ENCODE data around the gene TCF7L2.

The TCF7L2 gene

GRCh38 chr10:113126229-113127201 lies 176.5 kb downstream of the TCF7L2 start:
- DNase-seq (peak; percentile 64), ATAC-seq (peak; percentile 98)

DNA sequence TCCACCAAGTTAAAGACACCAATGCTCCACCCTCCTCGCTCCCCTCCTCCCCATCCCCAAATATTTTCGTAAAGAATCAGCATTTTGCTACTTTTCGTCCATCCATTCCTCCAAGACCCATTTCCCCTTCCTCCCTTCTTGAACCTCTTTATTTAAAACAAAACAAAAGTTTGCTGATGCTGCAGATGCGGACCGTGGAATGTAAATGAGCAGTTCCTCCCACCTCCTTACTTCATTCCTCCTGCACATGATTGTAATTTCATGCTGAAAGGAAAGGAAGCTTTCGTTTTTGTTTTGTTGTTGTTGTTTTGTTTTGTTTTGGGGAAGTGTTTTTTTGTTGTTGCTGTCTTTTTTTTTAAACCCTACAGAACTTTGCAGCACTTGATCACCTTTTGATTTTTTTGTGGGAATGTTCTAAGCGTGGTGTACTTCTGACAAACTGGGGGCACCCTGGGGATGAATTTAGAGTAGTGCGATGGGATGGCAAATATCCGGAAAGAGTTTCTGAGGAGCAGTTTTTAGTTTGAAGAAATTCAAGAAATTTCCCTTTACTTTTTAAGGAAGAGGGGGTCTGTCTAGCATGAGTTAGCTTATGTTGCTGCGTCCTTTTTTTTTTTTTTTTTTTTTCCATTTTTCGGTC lies 177.3 kb downstream of the TCF7L2 start:
- no peak for ATAC-seq
- no peak for DNase-seq

- ATAC-seq (no peak), DNase-seq (no peak)
Measured at GRCh38 chr10:113127901-113128283, 177.8 kb downstream of the TCF7L2 start.

- DNase-seq (no peak), ATAC-seq (no peak)
Measured at GRCh38 chr10:113128450-113129070, 178.5 kb downstream of the TCF7L2 start.

GRCh38 chr10:113129117-113129516 lies 179.1 kb downstream of the TCF7L2 start:
- DNase-seq, result no peak
- ATAC-seq, result no peak

DNA sequence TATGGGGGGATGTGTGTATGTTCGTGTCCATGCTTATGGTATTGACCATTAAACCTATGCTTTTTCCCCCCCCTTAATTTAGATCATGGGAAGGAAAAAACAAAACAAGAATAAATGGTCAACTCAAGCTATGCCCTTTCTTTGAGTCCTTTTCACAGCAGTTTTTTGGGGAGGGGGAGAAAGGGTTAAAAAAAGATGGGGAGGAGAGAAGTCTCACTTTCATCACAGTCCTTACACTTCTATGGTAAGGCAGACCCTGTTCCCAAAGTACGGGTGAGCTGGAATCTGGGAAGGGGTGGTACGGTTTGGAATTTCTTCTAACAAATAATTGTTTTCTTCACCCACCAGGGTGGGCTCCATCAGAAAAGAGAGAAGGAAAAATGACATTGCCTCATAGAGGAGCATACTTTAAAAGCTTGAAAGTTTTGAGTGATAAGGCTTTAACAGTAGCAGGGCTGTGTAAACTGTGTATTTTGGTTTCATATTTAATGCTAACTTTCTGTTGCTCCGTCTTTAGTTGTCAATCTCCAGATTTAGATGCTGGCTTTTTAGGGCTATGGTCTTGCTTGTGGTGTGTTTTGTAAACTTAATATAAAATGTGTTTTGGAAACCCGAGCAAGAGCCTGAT lies 180.1 kb downstream of the TCF7L2 start:
- DNase-seq, result no peak
- no peak for ATAC-seq

DNA sequence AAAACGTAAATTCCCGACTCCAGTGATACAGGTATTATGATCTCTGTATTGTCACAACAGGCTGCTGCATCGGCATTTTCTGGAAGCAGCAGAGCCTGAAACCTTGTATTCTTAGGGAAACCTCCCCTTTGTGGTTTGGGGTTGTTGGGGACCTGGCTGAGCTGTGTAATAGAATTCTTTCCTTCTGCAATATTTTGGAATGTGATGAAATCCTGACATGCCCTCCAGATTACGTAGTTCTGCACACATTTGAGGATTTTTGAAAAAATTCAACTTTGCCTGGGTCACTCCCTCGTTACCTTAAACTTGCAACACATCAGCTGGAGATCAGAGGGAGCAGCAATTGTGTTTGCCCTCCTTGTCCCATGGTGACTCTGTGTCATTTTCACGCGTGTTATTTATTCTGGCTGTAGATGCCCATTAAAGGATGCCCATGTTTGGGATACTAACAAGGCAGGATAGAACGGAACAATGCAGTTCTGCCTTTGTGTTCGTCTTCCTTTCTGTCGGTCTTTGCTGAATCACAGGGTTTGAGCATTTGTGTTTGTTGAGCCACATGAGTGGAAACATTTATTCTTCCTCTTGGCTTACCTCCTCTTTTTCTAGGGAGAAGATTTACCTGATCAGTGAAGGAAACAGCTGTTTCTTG lies 181.7 kb downstream of the TCF7L2 start:
- ATAC-seq, result no peak
- no peak for DNase-seq

DNA sequence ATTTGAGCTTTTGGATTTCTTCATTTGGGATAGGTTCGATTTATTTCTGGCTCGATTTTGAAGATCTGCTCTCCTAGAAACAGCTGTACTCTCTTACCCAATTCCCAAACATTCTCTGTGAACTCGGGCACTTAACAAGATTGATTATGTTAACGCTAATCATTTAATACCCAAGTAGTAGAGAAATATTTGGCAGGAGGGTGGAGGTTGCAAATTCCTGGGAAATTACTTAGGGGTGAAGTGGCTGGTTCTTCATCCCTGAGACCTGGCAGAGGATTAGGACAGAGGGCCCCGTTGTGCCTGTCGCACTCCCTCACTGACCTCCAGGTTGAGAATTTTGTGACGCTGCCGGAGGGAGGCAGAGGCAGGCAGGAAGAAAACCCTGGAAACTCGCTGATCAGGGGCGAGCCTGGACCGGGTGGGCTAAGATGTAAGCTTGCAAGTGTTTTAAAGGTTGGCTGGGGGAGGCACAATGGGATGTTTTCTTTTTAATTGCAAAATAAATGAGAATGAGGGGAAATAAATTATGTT lies 182.6 kb downstream of the TCF7L2 start:
- DNase-seq (no peak), ATAC-seq (no peak)

GRCh38 chr10:113133497-113134115 lies 183.6 kb downstream of the TCF7L2 start:
- no peak for ATAC-seq
- DNase-seq, result no peak

DNA sequence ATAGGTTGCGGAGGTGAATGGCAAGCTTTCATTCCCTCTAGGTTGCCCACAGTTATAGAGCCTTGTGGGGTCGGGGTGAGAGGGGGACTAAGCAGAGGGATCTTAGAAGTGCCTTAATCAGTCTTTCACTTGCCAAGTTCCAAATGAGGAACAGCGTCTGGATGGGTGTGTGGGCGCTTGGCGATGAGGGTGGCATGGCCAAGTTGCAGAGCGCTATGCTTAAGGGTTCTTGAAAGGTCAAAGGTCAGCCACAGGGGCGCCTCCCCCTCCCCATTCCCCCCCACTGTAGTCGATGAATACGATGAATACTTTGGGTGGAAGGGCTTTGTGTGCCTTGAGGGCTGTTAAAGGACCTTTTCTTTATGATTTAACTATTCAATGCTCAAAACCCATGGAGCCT lies 185.0 kb downstream of the TCF7L2 start:
- no peak for ATAC-seq
- no peak for DNase-seq

DNA sequence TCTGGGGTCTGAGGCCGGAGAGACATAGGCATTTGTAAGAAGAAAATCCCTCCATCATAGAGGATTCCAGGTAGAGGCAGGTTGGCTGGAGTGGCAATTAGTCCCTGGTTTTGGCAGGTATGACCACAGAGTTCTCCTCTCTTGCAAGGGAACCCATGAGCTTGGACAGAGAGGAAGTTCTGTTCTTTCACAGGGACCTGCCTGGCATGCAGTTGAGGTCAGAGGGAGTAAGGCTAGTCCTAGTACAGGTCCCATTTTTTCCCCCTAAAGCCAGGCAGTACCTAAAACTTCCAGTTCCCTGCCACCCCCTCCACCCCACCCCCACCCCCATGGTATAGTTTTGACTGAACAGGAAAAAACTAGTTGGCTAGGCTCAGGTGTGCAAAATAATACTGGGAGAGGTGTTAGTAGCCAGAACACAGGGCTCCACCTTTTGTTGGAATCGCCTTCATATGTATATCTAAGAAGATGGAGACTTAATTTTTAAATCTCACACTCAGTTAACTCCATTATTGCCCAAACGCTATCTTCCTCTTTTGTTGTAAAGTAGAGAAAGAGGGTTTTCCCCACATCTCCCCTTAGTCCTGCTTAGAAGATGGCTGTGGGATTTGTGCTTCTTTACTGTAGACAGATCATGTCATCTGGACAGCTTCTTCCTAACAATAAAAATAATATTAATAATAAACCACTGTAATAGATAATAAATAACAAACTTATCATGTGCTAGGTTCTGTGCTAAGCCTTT lies 188.1 kb downstream of the TCF7L2 start:
- ATAC-seq (no peak), DNase-seq (no peak)

- ATAC-seq (no peak), DNase-seq (no peak)
Measured at GRCh38 chr10:113138937-113139585, 189.0 kb downstream of the TCF7L2 start.

GRCh38 chr10:113139699-113140098 lies 189.7 kb downstream of the TCF7L2 start:
- ATAC-seq (no peak), DNase-seq (no peak)

- ATAC-seq (no peak), DNase-seq (no peak)
Measured at GRCh38 chr10:113140143-113141011, 190.3 kb downstream of the TCF7L2 start.

- DNase-seq, result no peak
- ATAC-seq, result no peak
Measured at GRCh38 chr10:113142601-113143362, 192.7 kb downstream of the TCF7L2 start.

- no peak for ATAC-seq
Measured at GRCh38 chr10:113144576-113144975, 194.5 kb downstream of the TCF7L2 start.

GRCh38 chr10:113148071-113148825 lies 198.2 kb downstream of the TCF7L2 start:
- no peak for ATAC-seq

More at GRCh38 chr10:113144576-113144975, 194.5 kb downstream of the TCF7L2 start:
- no peak for DNase-seq

More at GRCh38 chr10:113148071-113148825, 198.2 kb downstream of the TCF7L2 start:
- no peak for DNase-seq

All from stimulated activated naive CD8-positive, alpha-beta T cell treated with anti-CD3 and anti-CD28 coated beads, Interleukin-15, Interleukin-2, amounts not matched to agents 100 U/mL and 50 U/mL, for 24 hours (primary cell).